SU-DHL-6 (cell line): ENCODE results near the gene IST1.

Experiments
- EZH2phosphoT487 ChIP-seq: fragments of 200-600 bp; sonication (generic), shearing (Covaris generic); conservative IDR thresholded peaks from 2 replicates; pipeline ENCODE4 v1.6.1; 2018; ENCODE audit warnings: mild to moderate bottlenecking, antibody characterized with exemption, low read length, moderate library complexity, mixed read lengths
- TF ChIP-seq, protein P1 (sequence below): fragments of 200-600 bp; sonication (generic); IDR thresholded peaks from one replicate; pipeline ENCODE4 v1.5.1; 2017; ENCODE audit warnings: antibody characterized with exemption, mild to moderate bottlenecking, low read length, moderate library complexity; ENCODE audit not compliant: insufficient read depth, poor library complexity, severe bottlenecking

DNA sequence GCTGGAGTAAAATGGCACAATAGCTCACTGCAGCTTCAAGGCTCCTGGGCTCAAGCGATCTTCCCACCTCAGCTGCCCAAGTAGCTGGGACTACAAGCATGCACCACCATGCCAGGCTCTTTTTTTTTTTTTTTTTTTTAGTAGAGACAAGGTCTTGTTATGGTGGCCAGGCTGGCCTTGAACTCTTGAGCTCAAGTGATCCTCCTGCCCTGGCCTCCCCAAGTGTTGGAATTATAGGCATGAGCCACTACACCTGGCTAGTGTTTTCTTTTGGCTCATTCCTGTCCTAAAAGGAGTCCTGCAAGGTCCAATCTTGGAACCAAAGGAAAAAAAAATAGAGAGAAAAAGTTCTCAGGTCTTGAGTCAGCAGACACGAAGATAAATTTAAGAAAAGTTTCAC lies 74.0 kb downstream of the IST1 start:
- TF ChIP-seq, protein P1, sequence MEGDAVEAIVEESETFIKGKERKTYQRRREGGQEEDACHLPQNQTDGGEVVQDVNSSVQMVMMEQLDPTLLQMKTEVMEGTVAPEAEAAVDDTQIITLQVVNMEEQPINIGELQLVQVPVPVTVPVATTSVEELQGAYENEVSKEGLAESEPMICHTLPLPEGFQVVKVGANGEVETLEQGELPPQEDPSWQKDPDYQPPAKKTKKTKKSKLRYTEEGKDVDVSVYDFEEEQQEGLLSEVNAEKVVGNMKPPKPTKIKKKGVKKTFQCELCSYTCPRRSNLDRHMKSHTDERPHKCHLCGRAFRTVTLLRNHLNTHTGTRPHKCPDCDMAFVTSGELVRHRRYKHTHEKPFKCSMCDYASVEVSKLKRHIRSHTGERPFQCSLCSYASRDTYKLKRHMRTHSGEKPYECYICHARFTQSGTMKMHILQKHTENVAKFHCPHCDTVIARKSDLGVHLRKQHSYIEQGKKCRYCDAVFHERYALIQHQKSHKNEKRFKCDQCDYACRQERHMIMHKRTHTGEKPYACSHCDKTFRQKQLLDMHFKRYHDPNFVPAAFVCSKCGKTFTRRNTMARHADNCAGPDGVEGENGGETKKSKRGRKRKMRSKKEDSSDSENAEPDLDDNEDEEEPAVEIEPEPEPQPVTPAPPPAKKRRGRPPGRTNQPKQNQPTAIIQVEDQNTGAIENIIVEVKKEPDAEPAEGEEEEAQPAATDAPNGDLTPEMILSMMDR = no peak
- TF ChIP-seq EZH2phosphoT487 = no peak
